Esophagus muscularis mucosa (tissue), 4 donors: ENCODE measurements around the gene RETREG1.

ENCODE experiments used
- CTCF ChIP-seq, 3 experiments: fragments of 200-600 bp in 2 of 3; fragments of 450-650 bp in 1 of 3; sonication (generic) in 2 of 3; IDR thresholded peaks; one replicate each; pipeline ENCODE4 v1.5.1; 2017 to 2019; ENCODE audit warnings: antibody characterized with exemption in 3 of 3, mild to moderate bottlenecking in 2 of 3, moderate library complexity in 1 of 3
- EP300 ChIP-seq: sonication (generic); formaldehyde crosslinking; IDR thresholded peaks from one replicate; pipeline ENCODE4 v1.6.1; 2017; ENCODE audit warnings: antibody characterized with exemption
- POLR2AphosphoS5 ChIP-seq, 2 donors: sonication (generic); formaldehyde crosslinking; IDR thresholded peaks; one replicate each; pipeline ENCODE4 v1.6.1; 2017; ENCODE audit warnings: antibody characterized with exemption in 2 of 2

- TF ChIP-seq POLR2AphosphoS5 (IDR thresholded peaks at IDR 0.05), result no peak
- no peak for TF ChIP-seq CTCF (IDR thresholded peaks at IDR 0.05)
- no peak for TF ChIP-seq EP300
These were observed 152.6 kb downstream of the RETREG1 start for GRCh38 chr5:16464231-16464630.
